Common myeloid progenitor, CD34-positive (primary cell): ENCODE data around the gene ABCB8.

Experiments
- CTCF ChIA-PET: fragments of 350-600 bp; sonication (Branson Sonifier 250); formaldehyde crosslinking; loops from one replicate; lab custom pipeline; 2021; ENCODE audit warnings: antibody characterized with exemption; lab: Charles Lee
- POLR2A ChIA-PET: fragments of 350-600 bp; sonication (Branson Sonifier 250); formaldehyde crosslinking; loops from one replicate; lab custom pipeline; 2021; ENCODE audit warnings: antibody characterized with exemption; lab: Charles Lee
- DNase-seq, 3 donors: peaks; one replicate each; pipeline versions ENCODE4 v3.0.0 to v3.0.0-alpha.2; 2013
- H3K27ac ChIP-seq, 2 experiments: 1 replicate in 1 of 2; 2 replicates in 1 of 2; pipeline ENCODE4 v1.7.0; 2013; ENCODE audit warnings: inconsistent platforms in 2 of 2, low read length in 2 of 2, mild to moderate bottlenecking in 2 of 2, low read depth in 1 of 2, moderate library complexity in 1 of 2; ENCODE audit not compliant: severe bottlenecking in 2 of 2, insufficient read depth in 1 of 2, poor library complexity in 1 of 2
- H3K27me3 ChIP-seq, 5 experiments: replicated peaks in 2 of 5; 1 replicate in 3 of 5; 2 replicates in 2 of 5; pipeline versions ENCODE4 v1.6.1 to v1.7.0; 2013; ENCODE audit warnings: low read length in 4 of 5, mild to moderate bottlenecking in 2 of 5, moderate library complexity in 2 of 5, inconsistent platforms in 1 of 5; ENCODE audit not compliant: insufficient read depth in 5 of 5, control insufficient read depth in 4 of 5
- H3K36me3 ChIP-seq, 4 experiments: 1 replicate in 2 of 4; 2 replicates in 2 of 4; pipeline versions ENCODE4 v1.6.1 to v1.7.0; 2013; ENCODE audit warnings: low read length in 3 of 4, control low read depth in 1 of 4, mild to moderate bottlenecking in 1 of 4; ENCODE audit not compliant: control insufficient read depth in 4 of 4, insufficient read depth in 4 of 4
- H3K4me1 ChIP-seq, 4 experiments: 1 replicate in 3 of 4; 2 replicates in 1 of 4; pipeline versions ENCODE4 v1.6.1 to v1.7.1; 2013; ENCODE audit warnings: low read length in 3 of 4, mild to moderate bottlenecking in 3 of 4, control low read depth in 1 of 4, inconsistent platforms in 1 of 4, moderate library complexity in 1 of 4; ENCODE audit not compliant: control insufficient read depth in 4 of 4, insufficient read depth in 4 of 4; ENCODE audit errors: control extremely low read depth in 1 of 4
- H3K4me3 ChIP-seq, 7 experiments: 1 replicate in 4 of 7; 2 replicates in 3 of 7; pipeline versions ENCODE4 v1.5.1 to v1.7.0; 2013; ENCODE audit warnings: mild to moderate bottlenecking in 7 of 7, low read length in 6 of 7, moderate library complexity in 6 of 7, inconsistent platforms in 2 of 7, low read depth in 2 of 7, control low read depth in 1 of 7; ENCODE audit not compliant: insufficient read depth in 4 of 7, control insufficient read depth in 1 of 7; ENCODE audit errors: extremely low read depth in 1 of 7
- H3K9me3 ChIP-seq, 5 experiments: 1 replicate in 4 of 5; 2 replicates in 1 of 5; pipeline versions ENCODE4 v1.6.1 to v1.7.1; 2013; ENCODE audit warnings: low read length in 4 of 5, mild to moderate bottlenecking in 2 of 5, inconsistent platforms in 1 of 5, low read depth in 1 of 5, moderate library complexity in 1 of 5; ENCODE audit not compliant: control insufficient read depth in 4 of 5, insufficient read depth in 2 of 5; ENCODE audit errors: control extremely low read depth in 1 of 5
- WGBS: methylation state at CpG from one replicate; pipeline ENCODE4 v1.1.5; 2013; ENCODE audit not compliant: insufficient coverage; 5-methylcytosine and 5-hydroxymethylcytosine counted together

Gene ABCB8

GRCh38 chr7:150986099-150986512 is 42.1 kb upstream of the ABCB8 start:
- DNase-seq, result peak in 2 of 3 donors; percentile 56 to 67
- WGBS, result 9% methylated on average over 16 of the region's 16 CpGs
- POLR2A ChIA-PET, result interaction anchor here (0.6 kb wide), 1 partner anchor 433 kb away, joined by 3 read pairs; no protein-coding TSS in a partner anchor
- H3K27ac ChIP-seq, result no peak overlapping the region
- H3K4me1 ChIP-seq, result peaks cover 0 to 15% (median 12%) of the 10 kb centered on the region in 4 experiments
- no peaks in the 10 kb centered on the region for H3K36me3 ChIP-seq
- H3K27me3 ChIP-seq, result peaks cover 0 to 45% (median 10%) of the 10 kb centered on the region in 5 experiments
- H3K4me3 ChIP-seq, result no peak overlapping the region
- CTCF ChIA-PET, result interaction anchor here (1.0 to 9.6 kb wide), 19 partner anchors 8 to 206 kb away, joined by 3 to 215 read pairs (median 4); no protein-coding TSS in a partner anchor
- peaks cover 0 to 14% (median 13%) of the 10 kb centered on the region in 5 experiments for H3K9me3 ChIP-seq

GRCh38 chr7:150986556-150986955 is 41.7 kb upstream of the ABCB8 start:
- 71% methylated on average over 5 of the region's 5 CpGs for WGBS
- Histone ChIP-seq H3K9me3 (peaks cover 0 to 17% (median 14%) of the 10 kb centered on the region in 5 experiments), H3K27ac (no peak overlapping the region), H3K36me3 (no peaks in the 10 kb centered on the region), H3K4me1 (peaks cover 0 to 15% (median 12%) of the 10 kb centered on the region in 4 experiments), H3K4me3 (no peak overlapping the region), H3K27me3 (peaks cover 0 to 40% (median 9%) of the 10 kb centered on the region in 5 experiments)
- no peak for DNase-seq
- ChIA-PET POLR2A (no interaction called here), CTCF (interaction anchor here (1.0 to 9.6 kb wide), 14 partner anchors 7 to 126 kb away, joined by 3 to 215 read pairs (median 4); no protein-coding TSS in a partner anchor)

- CTCF ChIA-PET, result interaction anchor here (0.8 to 7.4 kb wide), 18 partner anchors 8 to 209 kb away, joined by 3 to 101 read pairs (median 4); partner anchors contain the start of gene ATG9B
- 6% methylated on average over 24 of the region's 31 CpGs for WGBS
- POLR2A ChIA-PET, result no interaction called here
- H3K27ac ChIP-seq, result no peak overlapping the region
- peak; percentile 67 to 82 (median 78) for DNase-seq
- H3K36me3 ChIP-seq, result no peaks in the 10 kb centered on the region
- peaks cover 0 to 17% (median 14%) of the 10 kb centered on the region in 5 experiments for H3K9me3 ChIP-seq
- H3K4me3 ChIP-seq, result no peak overlapping the region
- peaks cover 0 to 23% (median 15%) of the 10 kb centered on the region in 4 experiments for H3K4me1 ChIP-seq
- peaks cover 0 to 22% (median 9%) of the 10 kb centered on the region in 5 experiments for H3K27me3 ChIP-seq
Observed at GRCh38 chr7:150988230-150989226, 39.7 kb upstream of the ABCB8 start.

- POLR2A ChIA-PET, result no interaction called here
- 84% methylated on average over 7 of the region's 7 CpGs for WGBS
- no peaks in the 10 kb centered on the region for H3K36me3 ChIP-seq
- no peak overlapping the region for H3K4me3 ChIP-seq
- peaks cover 4 to 33% (median 24%) of the 10 kb centered on the region in 4 experiments for H3K4me1 ChIP-seq
- DNase-seq, result no peak
- H3K9me3 ChIP-seq, result peaks cover 0 to 17% (median 14%) of the 10 kb centered on the region in 5 experiments
- no peak overlapping the region for H3K27ac ChIP-seq
- CTCF ChIA-PET, result interaction anchor here (0.8 to 7.4 kb wide), 16 partner anchors 9 to 210 kb away, joined by 3 to 101 read pairs (median 4); partner anchors contain the start of gene ATG9B
- H3K27me3 ChIP-seq, result peaks cover 0 to 21% (median 9%) of the 10 kb centered on the region in 5 experiments
Observed at GRCh38 chr7:150989456-150989855, 38.8 kb upstream of the ABCB8 start.

GRCh38 chr7:150990416-150991186 is 37.6 kb upstream of the ABCB8 start, which contains the start of gene NOS3:
Gene NOS3, plus strand, starts transcription at chr7:150991017. Its CDS starts 2,787 bp downstream, at chr7:150993804.
- POLR2A ChIA-PET, result no interaction called here
- H3K27me3 ChIP-seq, result peaks cover 0 to 15% (median 9%) of the 10 kb centered on the region in 5 experiments

GRCh38 chr7:150992051-150992640 is 36.1 kb upstream of the ABCB8 start:
- Histone ChIP-seq H3K4me1 (peaks cover 4 to 48% (median 40%) of the 10 kb centered on the region in 4 experiments), H3K9me3 (peaks cover 0 to 17% (median 14%) of the 10 kb centered on the region in 5 experiments), H3K36me3 (no peaks in the 10 kb centered on the region), H3K4me3 (no peak overlapping the region), H3K27ac (no peak overlapping the region), H3K27me3 (peaks cover 0 to 17% (median 4%) of the 10 kb centered on the region in 5 experiments)
- ChIA-PET POLR2A (interaction anchor here (0.9 kb wide), 1 partner anchor 96 kb away, joined by 3 read pairs; no protein-coding TSS in a partner anchor), CTCF (interaction anchor here (0.7 to 7.4 kb wide), 6 partner anchors 12 to 94 kb away, joined by 3 to 101 read pairs (median 12); no protein-coding TSS in a partner anchor)
- 90% methylated on average over 6 of the region's 6 CpGs for WGBS
- DNase-seq, result no peak

More at GRCh38 chr7:150990416-150991186, 37.6 kb upstream of the ABCB8 start, which contains the start of gene NOS3:
- Histone ChIP-seq H3K9me3 (peaks cover 0 to 17% (median 14%) of the 10 kb centered on the region in 5 experiments), H3K36me3 (no peaks in the 10 kb centered on the region), H3K4me3 (no peak within 1 kb of the TSS), H3K27ac (no peak within 1 kb of the TSS), H3K4me1 (peaks cover 4 to 40% (median 32%) of the 10 kb centered on the region in 4 experiments)
- WGBS, result 97% methylated on average over 10 of the region's 12 CpGs
- CTCF ChIA-PET, result interaction anchor here (1.2 to 7.4 kb wide), 7 partner anchors 10 to 92 kb away, joined by 3 to 101 read pairs (median 7); no protein-coding TSS in a partner anchor
- no peak for DNase-seq
